ENCODE results near the gene LIPC.

DNA sequence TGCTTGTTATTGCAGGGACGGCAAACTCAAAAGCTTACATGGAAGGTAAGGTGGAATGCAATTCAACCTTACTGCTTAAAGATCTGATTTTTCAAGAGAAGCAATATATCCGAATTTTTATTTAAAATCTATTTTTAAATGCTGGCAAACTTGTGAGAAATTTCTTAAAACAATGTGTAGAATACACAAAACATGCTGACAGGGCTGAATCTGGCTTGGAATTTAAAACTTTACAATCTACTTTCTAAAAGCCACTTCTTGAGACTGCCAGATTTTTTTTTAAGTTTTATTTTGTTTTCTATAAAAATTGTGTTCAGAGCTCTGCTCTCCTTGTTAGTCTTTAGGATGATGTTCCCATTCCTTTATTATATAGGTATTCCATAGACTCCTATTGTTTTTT is 171.0 kb downstream of the LIPC start:
- TF ChIP-seq, protein P1, sequence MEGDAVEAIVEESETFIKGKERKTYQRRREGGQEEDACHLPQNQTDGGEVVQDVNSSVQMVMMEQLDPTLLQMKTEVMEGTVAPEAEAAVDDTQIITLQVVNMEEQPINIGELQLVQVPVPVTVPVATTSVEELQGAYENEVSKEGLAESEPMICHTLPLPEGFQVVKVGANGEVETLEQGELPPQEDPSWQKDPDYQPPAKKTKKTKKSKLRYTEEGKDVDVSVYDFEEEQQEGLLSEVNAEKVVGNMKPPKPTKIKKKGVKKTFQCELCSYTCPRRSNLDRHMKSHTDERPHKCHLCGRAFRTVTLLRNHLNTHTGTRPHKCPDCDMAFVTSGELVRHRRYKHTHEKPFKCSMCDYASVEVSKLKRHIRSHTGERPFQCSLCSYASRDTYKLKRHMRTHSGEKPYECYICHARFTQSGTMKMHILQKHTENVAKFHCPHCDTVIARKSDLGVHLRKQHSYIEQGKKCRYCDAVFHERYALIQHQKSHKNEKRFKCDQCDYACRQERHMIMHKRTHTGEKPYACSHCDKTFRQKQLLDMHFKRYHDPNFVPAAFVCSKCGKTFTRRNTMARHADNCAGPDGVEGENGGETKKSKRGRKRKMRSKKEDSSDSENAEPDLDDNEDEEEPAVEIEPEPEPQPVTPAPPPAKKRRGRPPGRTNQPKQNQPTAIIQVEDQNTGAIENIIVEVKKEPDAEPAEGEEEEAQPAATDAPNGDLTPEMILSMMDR (optimal IDR thresholded peaks at IDR 0.05 in 1 of 3, IDR thresholded peaks at IDR 0.05 in 1 of 3, conservative IDR thresholded peaks at IDR 0.05 in 1 of 3; ENCODE audit: extremely low read depth in 1 of 3, insufficient read depth in 2 of 3, low read length in 3 of 3): no peak
- TF ChIP-seq EZH2 (IDR thresholded peaks at IDR 0.05; ENCODE audit: low read length): no peak
